Upper lobe of left lung (tissue), 6 donors: Measurements from ENCODE around the gene ACTR2. TPM values are rescaled to one million over a fixed set of nuclear protein-coding genes. Genes with fewer than 3 reads are reported as not detected.
"Not testable (repeated sequence)": the region's sequence is repeated elsewhere in the genome, so short reads cannot be mapped to it uniquely, and the experiment has no call there.

Experiments used
- ATAC-seq, 2 donors: fragments of 200-7000 bp; cut with Tn5 transposase; one replicate each; pipeline ENCODE4 v1.9.1; 2022; ENCODE audit warnings: mild to moderate bottlenecking in 2 of 2, moderate library complexity in 2 of 2; ENCODE audit not compliant: low FRiP score in 2 of 2
- DNase-seq, 2 donors: peaks; one replicate each; pipeline ENCODE4 v3.0.0-alpha.2; 2019 to 2020
- H3K27ac ChIP-seq, 4 donors: fragments of 200-600 bp; sonication (generic); one replicate each; pipeline ENCODE4 v1.5.1; 2016 to 2019
- H3K27me3 ChIP-seq, 4 donors: fragments of 200-600 bp; sonication (generic); one replicate each; pipeline ENCODE4 v1.5.1; 2017 to 2019
- H3K36me3 ChIP-seq, 4 donors: fragments of 200-600 bp; sonication (generic); one replicate each; pipeline ENCODE4 v1.5.1; 2016 to 2019
- H3K4me1 ChIP-seq, 4 donors: fragments of 200-600 bp; sonication (generic); one replicate each; pipeline ENCODE4 v1.5.1; 2018 to 2019
- H3K4me3 ChIP-seq, 4 donors: fragments of 200-600 bp; sonication (generic); one replicate each; pipeline ENCODE4 v1.5.1; 2017 to 2019; ENCODE audit warnings: mild to moderate bottlenecking in 2 of 4, moderate library complexity in 1 of 4
- H3K9me3 ChIP-seq, 4 donors: fragments of 200-600 bp; sonication (generic); one replicate each; pipeline ENCODE4 v1.5.1; 2018 to 2019
- CTCF ChIP-seq, 6 experiments: fragments of 450-650 bp in 4 of 6; fragments of 200-600 bp in 2 of 6; sonication (generic) in 2 of 6; IDR thresholded peaks; one replicate each; pipeline ENCODE4 v1.5.1; 2016 to 2019; ENCODE audit warnings: antibody characterized with exemption in 6 of 6
- EP300 ChIP-seq, 4 donors: sonication (generic); formaldehyde crosslinking; IDR thresholded peaks; one replicate each; pipeline ENCODE4 v1.5.1; 2017; ENCODE audit warnings: antibody characterized with exemption in 4 of 4, control low read depth in 2 of 4
- POLR2A ChIP-seq, 4 donors: fragments of 450-650 bp; IDR thresholded peaks; one replicate each; pipeline ENCODE4 v1.5.1; 2016 to 2017; ENCODE audit warnings: antibody characterized with exemption in 4 of 4, mild to moderate bottlenecking in 2 of 4
- POLR2AphosphoS5 ChIP-seq, 2 donors: sonication (generic); formaldehyde crosslinking; IDR thresholded peaks; one replicate each; pipeline ENCODE4 v1.5.1; 2017; ENCODE audit warnings: antibody characterized with exemption in 2 of 2
- WGBS, 2 donors: methylation state at CpG; one replicate each; pipeline ENCODE4 v1.1.5; 2017 to 2018; 5-methylcytosine and 5-hydroxymethylcytosine counted together
- total RNA-seq, 6 donors: library from RNA; depleted of rRNA in 4 of 6; stranded (reverse); fragments of >200 nt in 4 of 6; gene quantifications; one replicate each; pipeline versions ENCODE4 v1.1.0 to v1.2.1, GENCODE V29; 2016 to 2021
- donor health status: DM: no; HTN: no; CAD: no; lungs with moderate emphysema.
- donor health status: DM: no; HTN: yes; CAD: no; lungs with severe emphysema.

The ACTR2 gene
- total RNA-seq, 6 donors from 2014 or later, result 39.6 to 266 (median 114) TPM

GRCh38 chr2:65214361-65214760 is 13.3 kb upstream of the ACTR2 start:
- WGBS, 2 donors, result 71 to 92% methylated on average over 1 of the region's 1 CpG
- H3K9me3 ChIP-seq, result no peaks in the 10 kb centered on the region
- no peak for TF ChIP-seq POLR2A (IDR thresholded peaks at IDR 0.05)
- TF ChIP-seq EP300 (IDR thresholded peaks at IDR 0.05), result no peak
- no peak for TF ChIP-seq CTCF (IDR thresholded peaks at IDR 0.05)
- TF ChIP-seq POLR2AphosphoS5 (IDR thresholded peaks at IDR 0.05), result no peak

GRCh38 chr2:65214843-65215242 is 12.8 kb upstream of the ACTR2 start:
- H3K4me1 ChIP-seq, result no peaks in the 10 kb centered on the region
- WGBS, 2 donors, result 96% methylated on average over 2 of the region's 2 CpGs
- ATAC-seq (no peak), DNase-seq (no peak)
- no peaks in the 10 kb centered on the region for H3K36me3 ChIP-seq
- H3K27ac ChIP-seq, result no peak overlapping the region
- H3K9me3 ChIP-seq, result no peaks in the 10 kb centered on the region
- no peak overlapping the region for H3K4me3 ChIP-seq
- TF ChIP-seq CTCF (IDR thresholded peaks at IDR 0.05) (no peak), POLR2AphosphoS5 (IDR thresholded peaks at IDR 0.05) (no peak), EP300 (IDR thresholded peaks at IDR 0.05) (no peak), POLR2A (IDR thresholded peaks at IDR 0.05) (no peak)
- H3K27me3 ChIP-seq, result no peaks in the 10 kb centered on the region

More at GRCh38 chr2:65214361-65214760, 13.3 kb upstream of the ACTR2 start:
- H3K4me3 ChIP-seq, result no peak overlapping the region
- H3K27me3 ChIP-seq, result no peaks in the 10 kb centered on the region
- ATAC-seq (no peak), DNase-seq (no peak)
- no peaks in the 10 kb centered on the region for H3K36me3 ChIP-seq
- H3K4me1 ChIP-seq, result no peaks in the 10 kb centered on the region
- no peak overlapping the region for H3K27ac ChIP-seq

GRCh38 chr2:65215946-65216345 is 11.7 kb upstream of the ACTR2 start:
- H3K4me3 ChIP-seq, result no peak overlapping the region
- no peaks in the 10 kb centered on the region for H3K36me3 ChIP-seq
- H3K27ac ChIP-seq, result no peak overlapping the region
- no peaks in the 10 kb centered on the region for H3K9me3 ChIP-seq
- no peaks in the 10 kb centered on the region for H3K27me3 ChIP-seq
- no peaks in the 10 kb centered on the region for H3K4me1 ChIP-seq
- DNase-seq (no peak), ATAC-seq (no peak)
- TF ChIP-seq EP300 (IDR thresholded peaks at IDR 0.05), result no peak
- WGBS, 2 donors, result 86 to 90% methylated on average over 3 of the region's 3 CpGs

- Histone ChIP-seq H3K27me3 (no peaks in the 10 kb centered on the region), H3K27ac (no peak overlapping the region), H3K36me3 (no peaks in the 10 kb centered on the region), H3K4me3 (no peak overlapping the region), H3K4me1 (no peaks in the 10 kb centered on the region), H3K9me3 (no peaks in the 10 kb centered on the region)
- TF ChIP-seq EP300 (IDR thresholded peaks at IDR 0.05), result no peak
- no peak for TF ChIP-seq CTCF (IDR thresholded peaks at IDR 0.05)
- WGBS, 2 donors, result 98 to 100% methylated on average over 2 to 3 of the region's 3 CpGs
- ATAC-seq, result no peak
- no peak for DNase-seq
These were observed 7.0 kb upstream of the ACTR2 start for GRCh38 chr2:65220432-65221131.

- not testable (repeated sequence) for ATAC-seq, DNase-seq, H3K27ac ChIP-seq, H3K4me3 ChIP-seq, H3K36me3 ChIP-seq, H3K4me1 ChIP-seq, H3K27me3 ChIP-seq, H3K9me3 ChIP-seq
- WGBS, 2 donors, result 96% methylated on average over 8 of the region's 8 CpGs
These were observed 6.4 kb upstream of the ACTR2 start for GRCh38 chr2:65221275-65221674.

GRCh38 chr2:65227020-65227455 is 593 bp upstream of the ACTR2 start:
- ATAC-seq (peak; percentile 31 to 57), DNase-seq (peak in 1 of 2 donors; percentile 49)
- H3K4me1 ChIP-seq, result peaks cover 30 to 46% (median 41%) of the 10 kb centered on the region in 4 donors
- no peaks in the 10 kb centered on the region for H3K27me3 ChIP-seq
- TF ChIP-seq POLR2A (IDR thresholded peaks at IDR 0.05), result no peak
- TF ChIP-seq POLR2AphosphoS5 (IDR thresholded peaks at IDR 0.05), result no peak
- TF ChIP-seq EP300 (IDR thresholded peaks at IDR 0.05), result no peak
- TF ChIP-seq CTCF (IDR thresholded peaks at IDR 0.05), result no peak
- no peaks in the 10 kb centered on the region for H3K36me3 ChIP-seq
- H3K27ac ChIP-seq, result peak overlapping the region; percentile 97 to 100 (median 98)
- WGBS, 2 donors, result 0 to 1% methylated on average over 13 of the region's 13 CpGs
- no peaks in the 10 kb centered on the region for H3K9me3 ChIP-seq
- H3K4me3 ChIP-seq, result peak overlapping the region; percentile 70 to 88 (median 80)
